Hepatocyte (in vitro differentiated cells): ENCODE data around the gene YRDC. TPM values are rescaled to one million over a fixed set of nuclear protein-coding genes. Genes with fewer than 3 reads are reported as not detected.
A peak's percentile ranks its signal among the peaks of the same experiment; 100 is the strongest.

Experiments used
- DNase-seq: peaks from one replicate; pipeline ENCODE4 v3.0.0-alpha.2; 2016; ENCODE audit warnings: low spot score
- H2AFZ ChIP-seq: fragments of 200-600 bp; sonication (generic); 2 replicates; pipeline ENCODE4 v1.6.0; 2016; ENCODE audit warnings: antibody characterized with exemption, mild to moderate bottlenecking
- H3K27ac ChIP-seq: fragments of 200-600 bp; sonication (generic); 2 replicates; pipeline ENCODE4 v1.5.1; 2016; ENCODE audit warnings: mild to moderate bottlenecking
- H3K27me3 ChIP-seq: fragments of 200-600 bp; sonication (generic); 2 replicates; pipeline ENCODE4 v1.6.1; 2016
- H3K36me3 ChIP-seq: fragments of 200-600 bp; sonication (generic); replicated peaks from 2 replicates; pipeline ENCODE4 v1.5.1; 2016; ENCODE audit warnings: low read depth; ENCODE audit not compliant: insufficient read depth
- H3K4me1 ChIP-seq: fragments of 200-600 bp; sonication (generic); 2 replicates; pipeline ENCODE4 v1.5.1; 2016; ENCODE audit warnings: mild to moderate bottlenecking, moderate library complexity; ENCODE audit not compliant: insufficient read depth
- H3K4me2 ChIP-seq: fragments of 200-600 bp; sonication (generic); 2 replicates; pipeline ENCODE4 v1.6.0; 2016
- H3K4me3 ChIP-seq: fragments of 200-600 bp; sonication (generic); 2 replicates; pipeline ENCODE4 v1.5.1; 2016; ENCODE audit warnings: mild to moderate bottlenecking
- H3K79me2 ChIP-seq: fragments of 200-600 bp; sonication (generic); 2 replicates; pipeline ENCODE4 v1.6.0; 2017; ENCODE audit warnings: mild to moderate bottlenecking
- H3K9me2 ChIP-seq: fragments of 200-600 bp; sonication (generic); replicated peaks from 2 replicates; pipeline ENCODE4 v1.6.0; 2017; ENCODE audit warnings: mild to moderate bottlenecking; ENCODE audit not compliant: insufficient read depth
- H3K9me3 ChIP-seq: fragments of 200-600 bp; sonication (generic); 2 replicates; pipeline ENCODE4 v1.5.1; 2016; ENCODE audit warnings: low read depth, mild to moderate bottlenecking
- H4K20me1 ChIP-seq: fragments of 200-600 bp; sonication (generic); 2 replicates; pipeline ENCODE4 v1.6.0; 2016; ENCODE audit warnings: mild to moderate bottlenecking; ENCODE audit not compliant: insufficient read depth, poor library complexity, severe bottlenecking
- EZH2 ChIP-seq: fragments of 200-600 bp; sonication (generic); IDR thresholded peaks from 2 replicates; pipeline ENCODE4 v1.6.1; 2016; ENCODE audit warnings: antibody characterized with exemption, mild to moderate bottlenecking, borderline replicate concordance
- EZH2phosphoT487 ChIP-seq: fragments of 200-600 bp; sonication (generic); IDR thresholded peaks from one replicate; pipeline ENCODE4 v1.6.1; 2018; ENCODE audit warnings: antibody characterized with exemption, mild to moderate bottlenecking, low read depth, moderate library complexity; ENCODE audit not compliant: unreplicated experiment, severe bottlenecking
- WGBS: methylation state at CpG from one replicate; pipeline ENCODE4 v1.1.6; 2016; ENCODE audit warnings: low lambda C conversion rate; ENCODE audit errors: missing lambda C conversion rate; 5-methylcytosine and 5-hydroxymethylcytosine counted together
- polyA plus RNA-seq: library from polyadenylated mRNA; unstranded; fragments of >200 nt; fragmentation: Nextera tagmentation; extraction: Ambion mirVana; gene quantifications from 2 replicates; pipeline ENCODE4 v1.2.1, GENCODE V29; 2016
- total RNA-seq: library from RNA; depleted of rRNA; stranded (reverse); fragments of >200 nt; gene quantifications from 2 replicates; pipeline ENCODE4 v1.2.3, GENCODE V29; 2014
- TF ChIP-seq, protein P1 (sequence below): fragments of 200-600 bp; sonication (generic); IDR thresholded peaks from 2 replicates; pipeline ENCODE4 v1.5.1; 2016; ENCODE audit warnings: antibody characterized with exemption, mild to moderate bottlenecking; ENCODE audit not compliant: poor library complexity

Gene YRDC
- total and polyA plus RNA-seq, 2 experiments from 2014 or later = 26.5 to 37.4 TPM

DNA sequence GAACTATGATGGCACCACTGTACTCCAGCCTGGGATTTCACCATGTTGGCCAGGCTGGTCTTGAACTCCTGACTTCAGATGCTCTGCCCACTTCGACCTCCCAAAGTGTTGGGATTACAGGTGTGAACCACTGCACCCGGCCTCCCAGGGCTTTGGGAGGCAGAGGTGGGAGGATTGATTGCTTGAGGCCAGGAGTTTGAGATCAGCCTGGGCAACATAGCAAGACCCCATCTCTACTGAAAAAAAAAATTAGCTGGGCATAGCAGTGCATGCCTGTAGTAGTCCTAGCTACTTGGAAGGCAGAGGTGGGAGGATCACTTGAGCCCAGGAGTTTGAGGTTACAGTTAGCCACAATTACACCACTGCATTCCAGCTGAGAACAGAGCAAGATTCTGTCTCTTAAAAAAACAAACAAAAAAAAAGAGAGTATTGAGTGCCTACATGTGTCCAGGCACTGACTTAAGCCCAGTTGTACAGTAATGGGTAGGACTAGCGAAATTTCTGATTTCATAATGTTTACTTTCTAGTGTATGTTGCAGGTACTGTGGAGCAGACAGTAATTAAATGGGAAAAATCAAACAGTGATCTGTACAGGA lies 10.2 kb downstream of the YRDC start:
- Histone ChIP-seq H2AFZ (no peak overlapping the region), H3K36me3 (no peaks in the 10 kb centered on the region), H3K9me2 (no peaks in the 10 kb centered on the region), H3K4me3 (no peak overlapping the region), H3K27me3 (peaks cover 14% of the 10 kb centered on the region), H3K4me2 (no peak overlapping the region), H3K9me3 (no peaks in the 10 kb centered on the region), H4K20me1 (no peaks in the 10 kb centered on the region), H3K79me2 (no peaks in the 10 kb centered on the region), H3K27ac (no peak overlapping the region), H3K4me1 (peaks cover 4% of the 10 kb centered on the region)
- DNase-seq = no peak
- TF ChIP-seq EZH2 (no peak), EZH2phosphoT487 (no peak)
- TF ChIP-seq, protein P1, sequence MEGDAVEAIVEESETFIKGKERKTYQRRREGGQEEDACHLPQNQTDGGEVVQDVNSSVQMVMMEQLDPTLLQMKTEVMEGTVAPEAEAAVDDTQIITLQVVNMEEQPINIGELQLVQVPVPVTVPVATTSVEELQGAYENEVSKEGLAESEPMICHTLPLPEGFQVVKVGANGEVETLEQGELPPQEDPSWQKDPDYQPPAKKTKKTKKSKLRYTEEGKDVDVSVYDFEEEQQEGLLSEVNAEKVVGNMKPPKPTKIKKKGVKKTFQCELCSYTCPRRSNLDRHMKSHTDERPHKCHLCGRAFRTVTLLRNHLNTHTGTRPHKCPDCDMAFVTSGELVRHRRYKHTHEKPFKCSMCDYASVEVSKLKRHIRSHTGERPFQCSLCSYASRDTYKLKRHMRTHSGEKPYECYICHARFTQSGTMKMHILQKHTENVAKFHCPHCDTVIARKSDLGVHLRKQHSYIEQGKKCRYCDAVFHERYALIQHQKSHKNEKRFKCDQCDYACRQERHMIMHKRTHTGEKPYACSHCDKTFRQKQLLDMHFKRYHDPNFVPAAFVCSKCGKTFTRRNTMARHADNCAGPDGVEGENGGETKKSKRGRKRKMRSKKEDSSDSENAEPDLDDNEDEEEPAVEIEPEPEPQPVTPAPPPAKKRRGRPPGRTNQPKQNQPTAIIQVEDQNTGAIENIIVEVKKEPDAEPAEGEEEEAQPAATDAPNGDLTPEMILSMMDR = no peak
- 86% methylated on average over 3 of the region's 3 CpGs for WGBS

DNA sequence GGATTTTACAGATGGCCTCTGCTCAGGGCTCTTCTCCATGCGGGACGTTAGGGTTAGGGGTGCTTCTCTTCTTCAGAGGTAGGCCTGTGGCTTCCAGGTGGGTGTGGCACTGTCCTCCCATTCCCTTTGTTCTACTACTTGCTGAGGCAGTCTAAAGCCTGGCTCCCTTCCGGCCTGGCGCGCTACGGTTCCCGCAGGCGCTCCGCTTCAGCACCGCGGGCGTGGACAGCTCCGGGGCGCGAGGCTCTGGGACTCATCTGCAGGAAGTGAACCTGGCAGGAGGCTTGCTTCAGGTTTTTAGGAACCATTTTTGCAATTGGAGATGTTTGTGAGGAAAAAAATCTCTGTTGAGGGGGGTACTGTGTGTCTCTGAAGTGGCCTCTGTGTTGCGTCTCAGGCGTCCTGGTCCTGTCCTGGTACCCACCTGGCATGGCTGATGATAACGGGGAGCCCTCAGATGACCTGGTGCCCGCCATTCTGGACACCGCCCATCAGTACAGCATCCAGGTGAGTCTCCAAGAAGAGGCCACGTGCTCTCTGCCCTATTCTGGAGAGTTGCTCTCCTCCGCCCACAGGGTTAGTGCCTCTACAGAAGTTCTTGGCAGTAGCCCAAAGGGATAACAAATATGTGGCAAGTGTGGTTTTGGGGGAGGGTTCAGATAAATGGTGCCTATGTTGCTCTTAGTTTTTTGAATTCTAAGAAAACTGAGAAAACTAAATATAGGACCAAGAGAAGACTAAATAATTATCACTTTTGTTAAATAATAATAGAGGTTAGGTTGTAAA lies 12.5 kb downstream of the YRDC start:
- Histone ChIP-seq H3K27me3 (peaks cover 36% of the 10 kb centered on the region), H3K27ac (no peak overlapping the region), H3K36me3 (no peaks in the 10 kb centered on the region), H3K4me3 (no peak overlapping the region), H2AFZ (no peak overlapping the region), H3K4me1 (peaks cover 4% of the 10 kb centered on the region), H3K79me2 (no peaks in the 10 kb centered on the region), H3K4me2 (peak overlapping the region; percentile 99), H3K9me3 (no peaks in the 10 kb centered on the region), H4K20me1 (no peaks in the 10 kb centered on the region), H3K9me2 (no peaks in the 10 kb centered on the region)
- WGBS = 22% methylated on average over 20 of the region's 22 CpGs
- no peak for TF ChIP-seq EZH2
- TF ChIP-seq, protein P1 = no peak
- no peak for TF ChIP-seq EZH2phosphoT487
- peak; percentile 77 for DNase-seq

DNA sequence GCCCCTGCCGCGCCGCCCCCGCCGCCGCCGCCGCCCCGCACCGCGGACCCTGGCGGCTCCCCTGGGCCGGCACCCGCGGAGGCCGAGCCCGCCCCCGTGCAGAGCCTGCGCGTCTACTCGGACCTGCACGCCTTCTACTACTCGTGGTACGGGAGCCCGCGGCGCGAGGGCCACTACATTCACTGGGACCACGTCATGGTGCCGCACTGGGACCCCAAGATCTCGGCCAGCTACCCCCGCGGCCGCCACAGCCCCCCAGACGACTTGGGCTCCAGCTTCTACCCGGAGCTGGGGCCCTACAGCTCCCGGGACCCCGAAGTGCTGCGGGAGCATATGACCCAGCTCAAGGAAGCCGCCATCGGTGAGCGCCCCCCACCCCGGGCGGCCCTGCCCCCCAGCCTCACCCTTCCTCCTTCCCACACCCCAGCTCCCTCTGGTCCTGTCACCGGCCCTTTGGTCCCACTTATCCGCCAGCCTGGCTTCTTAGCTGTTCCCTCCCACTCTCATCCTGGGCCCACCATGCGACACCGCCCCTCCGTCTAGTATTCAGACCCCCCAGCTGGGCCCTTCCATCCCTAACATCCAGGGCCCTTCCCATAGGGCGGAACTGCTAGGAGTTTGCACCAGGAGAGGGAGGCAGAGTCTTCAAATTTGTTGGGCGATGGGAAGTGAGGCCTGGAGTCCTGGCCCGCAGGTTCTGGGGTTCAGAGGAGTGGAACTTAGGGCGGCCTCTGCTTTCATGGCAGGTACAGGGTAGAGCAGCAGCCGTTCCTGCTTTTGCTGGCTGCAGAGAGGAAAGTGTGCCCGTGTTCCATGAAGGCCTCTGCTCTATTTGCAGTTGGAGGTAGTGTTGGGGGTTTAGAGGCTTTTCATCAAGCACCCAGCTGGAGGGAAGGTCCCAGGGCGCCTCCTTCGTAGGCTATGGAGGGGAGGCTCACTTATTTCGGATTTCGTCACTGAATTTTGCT lies 13.4 kb downstream of the YRDC start:
- Histone ChIP-seq H3K4me2 (peak overlapping the region; percentile 99), H2AFZ (no peak overlapping the region)

More for the DNA sequence above, 13.4 kb downstream of the YRDC start:
- Histone ChIP-seq H3K9me2 (no peaks in the 10 kb centered on the region), H3K27ac (no peak overlapping the region), H4K20me1 (no peaks in the 10 kb centered on the region), H3K4me3 (no peak overlapping the region), H3K4me1 (peaks cover 4% of the 10 kb centered on the region), H3K79me2 (no peaks in the 10 kb centered on the region), H3K36me3 (no peaks in the 10 kb centered on the region), H3K27me3 (peaks cover 45% of the 10 kb centered on the region), H3K9me3 (no peaks in the 10 kb centered on the region)
- TF ChIP-seq EZH2 (no peak), EZH2phosphoT487 (no peak)
- TF ChIP-seq, protein P1 = no peak
- 23% methylated on average over 37 of the region's 59 CpGs for WGBS
- no peak for DNase-seq
